ENCODE results near the gene ZNF773.
"Not testable (repeated sequence)": the region's sequence is repeated elsewhere in the genome, so short reads cannot be mapped to it uniquely, and the experiment has no call there.

The ZNF773 gene

DNA sequence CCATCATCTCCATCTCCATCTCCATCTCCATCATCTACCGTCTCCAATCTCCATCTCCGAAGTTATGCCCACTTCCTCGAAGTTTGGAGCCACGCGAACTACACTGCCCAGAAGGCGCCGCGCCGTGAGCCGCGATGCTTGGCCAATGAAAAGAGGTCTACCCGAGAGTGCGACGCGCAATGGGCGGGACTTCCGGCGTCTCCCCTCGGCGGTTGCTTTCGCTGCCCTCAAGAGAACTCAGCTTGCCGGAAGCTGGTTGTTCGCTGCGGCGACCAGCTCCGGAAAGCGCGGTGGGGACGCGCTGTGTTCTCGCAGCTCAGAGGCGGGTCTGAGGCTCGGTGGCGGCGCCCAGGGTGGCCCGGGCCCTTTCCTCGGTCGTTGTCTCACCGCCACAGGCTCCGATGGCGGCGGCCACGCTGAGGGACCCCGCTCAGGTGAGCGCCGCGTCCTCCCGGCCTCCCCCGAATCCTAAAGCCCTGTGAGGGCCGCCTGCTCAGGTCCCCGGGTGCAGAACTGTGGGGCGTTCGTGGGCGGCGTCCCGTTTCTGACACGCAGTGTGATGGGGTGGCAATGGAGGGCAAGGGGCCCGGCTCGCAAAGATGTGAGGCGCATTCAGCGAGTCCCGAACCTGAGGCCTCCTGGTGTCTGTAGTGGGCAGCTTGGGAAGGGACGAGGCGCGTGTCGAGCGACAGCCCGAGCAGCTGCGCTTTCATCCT lies at the start of gene ZNF773:
Gene ZNF773, plus strand, starts transcription at position 259 of the 716 bp plus-strand sequence. Its CDS starts 143 bp downstream, at position 402.
- peak; percentile 86 to 88 for DNase-seq (ENCODE audit: low read depth in 2 of 2)

DNA sequence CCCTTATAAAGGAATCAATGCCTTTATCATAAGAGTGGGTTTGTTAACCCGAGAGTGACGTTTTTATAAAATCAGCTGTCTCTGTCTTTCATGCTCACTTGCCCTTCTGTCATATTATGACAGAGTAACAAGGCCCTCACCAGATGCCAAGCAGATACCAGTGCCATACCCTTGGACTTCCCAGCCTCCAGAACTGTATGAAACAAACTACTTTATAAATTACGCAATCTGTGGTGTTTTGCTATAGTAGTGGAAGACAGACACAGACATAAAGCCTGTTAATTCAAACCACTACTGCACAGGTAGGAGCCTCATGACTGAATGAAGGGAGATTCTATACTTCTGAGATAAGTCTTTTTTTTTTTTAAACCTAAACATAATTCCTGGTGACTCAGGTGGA lies 47.4 kb upstream of the ZNF773 start:
- DNase-seq (ENCODE audit: low read depth in 2 of 2) = no peak

DNA sequence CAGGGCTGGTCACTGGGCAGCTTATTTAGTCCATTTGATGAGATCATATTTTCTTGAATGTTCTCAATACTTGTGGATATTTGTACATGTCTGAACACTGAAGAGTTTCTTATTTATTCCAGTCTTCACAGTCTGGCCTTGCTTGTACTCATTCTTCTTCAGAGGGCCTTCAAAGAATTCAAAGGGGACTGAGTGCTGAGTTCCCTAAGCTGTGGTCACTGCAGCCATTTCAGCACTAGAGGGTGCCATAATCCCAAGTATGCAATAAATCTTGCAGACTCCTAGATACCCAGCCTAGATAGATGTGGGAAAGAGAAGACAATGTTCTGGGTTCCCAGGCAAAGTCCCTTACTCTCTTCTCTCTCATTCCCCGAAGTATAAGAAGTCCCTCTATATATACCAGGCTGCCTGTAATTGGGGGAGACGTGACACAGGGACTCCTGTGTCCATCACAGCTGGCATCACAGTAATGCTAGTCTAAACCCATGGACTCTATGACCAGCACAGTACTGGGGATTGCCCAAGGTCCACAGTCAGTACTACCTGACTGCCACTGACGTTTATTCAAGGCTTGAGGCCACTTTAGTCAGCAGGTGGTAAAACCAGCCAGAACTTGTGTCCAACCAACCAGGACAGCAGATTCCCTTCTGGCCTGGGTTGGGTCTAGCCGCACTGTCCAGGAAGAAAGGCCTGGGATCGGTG lies 33.9 kb upstream of the ZNF773 start:
- DNase-seq (ENCODE audit: low read depth in 2 of 2) = no peak

DNA sequence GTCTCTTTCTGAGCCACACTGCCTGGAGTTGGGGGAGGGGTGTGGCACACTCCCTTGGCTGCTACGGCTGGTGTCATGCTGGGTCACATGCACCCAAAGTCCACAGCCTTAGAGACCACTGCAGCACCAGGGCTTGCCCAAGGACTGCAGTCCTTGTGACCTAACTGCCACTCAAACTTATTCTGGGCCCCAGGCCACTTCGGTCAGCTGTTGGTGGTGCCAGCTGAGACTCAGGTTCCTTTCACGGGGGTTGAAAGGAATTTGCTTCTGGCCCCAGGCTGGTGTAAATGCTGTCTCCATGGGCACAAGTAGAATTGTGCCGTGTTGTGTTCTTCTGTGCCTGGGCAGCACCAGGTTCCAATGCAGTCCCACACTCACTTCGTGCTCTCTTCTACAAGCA lies 33.2 kb upstream of the ZNF773 start:
- DNase-seq (ENCODE audit: low read depth in 2 of 2) = no peak

DNA sequence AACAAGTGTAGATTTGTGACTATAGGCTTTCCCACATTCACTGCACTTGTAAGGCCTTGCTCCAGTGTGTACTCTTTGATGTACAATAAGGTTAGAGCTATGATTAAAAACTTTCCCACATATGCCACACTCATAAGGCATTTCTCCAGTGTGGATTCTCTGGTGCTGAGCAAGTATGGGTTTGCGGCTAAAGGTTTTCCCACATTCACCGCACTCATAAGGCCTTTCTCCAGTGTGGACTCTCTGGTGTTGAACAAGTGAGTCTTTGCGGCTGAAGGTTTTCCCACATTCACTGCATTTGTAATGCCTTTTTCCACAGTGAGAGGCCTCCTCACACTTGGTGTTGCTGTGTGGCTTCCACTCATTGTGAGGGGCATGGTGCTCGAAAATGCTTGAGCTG lies 26.1 kb upstream of the ZNF773 start:
- no peak for DNase-seq (ENCODE audit: low read depth in 2 of 2)

DNA sequence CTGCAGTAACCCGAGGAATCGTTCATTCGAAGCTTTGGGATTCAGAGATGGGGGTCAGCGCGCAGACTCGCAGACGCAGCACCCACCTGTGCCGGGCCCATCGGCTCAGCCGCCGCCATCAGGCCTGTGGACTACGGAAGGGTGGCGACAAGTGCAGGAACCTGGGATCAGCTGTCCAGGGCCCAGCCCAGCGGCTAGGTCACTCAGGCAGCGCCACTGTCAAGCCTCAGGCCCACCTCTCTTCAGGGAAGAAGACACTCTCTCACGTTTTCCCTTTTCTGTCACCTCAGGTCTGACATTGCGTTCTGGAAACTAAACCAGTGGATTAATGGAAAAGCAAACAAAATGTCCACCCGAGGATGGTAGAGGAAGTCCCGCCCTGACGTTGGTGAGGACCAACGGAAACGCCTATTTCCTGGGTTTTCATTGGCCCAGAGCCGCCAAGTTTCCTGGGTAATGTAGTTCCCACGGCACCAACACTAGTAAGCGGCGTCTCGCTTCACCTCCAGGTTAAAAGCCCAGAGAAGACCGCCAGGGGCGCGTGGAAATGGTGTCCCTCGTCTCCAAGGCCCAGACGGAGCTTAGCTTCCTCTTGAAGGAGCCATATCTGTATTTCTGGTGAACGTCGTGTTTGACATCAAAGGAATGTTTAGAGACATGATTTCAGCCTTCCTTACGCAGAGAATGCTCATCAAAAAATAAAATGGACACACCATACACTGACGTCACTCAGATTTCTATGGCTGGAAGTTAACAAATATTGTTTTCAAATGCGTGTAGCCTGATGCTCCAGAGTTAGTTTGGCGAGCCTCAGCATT lies 22.3 kb upstream of the ZNF773 start, which contains the start of gene ZNF772:
Gene ZNF772, minus strand, starts transcription at position 376 of the 818 bp plus-strand sequence. Its CDS starts 257 bp downstream, at position 119.
- peak; percentile 81 to 82 for DNase-seq (ENCODE audit: low read depth in 2 of 2)

DNA sequence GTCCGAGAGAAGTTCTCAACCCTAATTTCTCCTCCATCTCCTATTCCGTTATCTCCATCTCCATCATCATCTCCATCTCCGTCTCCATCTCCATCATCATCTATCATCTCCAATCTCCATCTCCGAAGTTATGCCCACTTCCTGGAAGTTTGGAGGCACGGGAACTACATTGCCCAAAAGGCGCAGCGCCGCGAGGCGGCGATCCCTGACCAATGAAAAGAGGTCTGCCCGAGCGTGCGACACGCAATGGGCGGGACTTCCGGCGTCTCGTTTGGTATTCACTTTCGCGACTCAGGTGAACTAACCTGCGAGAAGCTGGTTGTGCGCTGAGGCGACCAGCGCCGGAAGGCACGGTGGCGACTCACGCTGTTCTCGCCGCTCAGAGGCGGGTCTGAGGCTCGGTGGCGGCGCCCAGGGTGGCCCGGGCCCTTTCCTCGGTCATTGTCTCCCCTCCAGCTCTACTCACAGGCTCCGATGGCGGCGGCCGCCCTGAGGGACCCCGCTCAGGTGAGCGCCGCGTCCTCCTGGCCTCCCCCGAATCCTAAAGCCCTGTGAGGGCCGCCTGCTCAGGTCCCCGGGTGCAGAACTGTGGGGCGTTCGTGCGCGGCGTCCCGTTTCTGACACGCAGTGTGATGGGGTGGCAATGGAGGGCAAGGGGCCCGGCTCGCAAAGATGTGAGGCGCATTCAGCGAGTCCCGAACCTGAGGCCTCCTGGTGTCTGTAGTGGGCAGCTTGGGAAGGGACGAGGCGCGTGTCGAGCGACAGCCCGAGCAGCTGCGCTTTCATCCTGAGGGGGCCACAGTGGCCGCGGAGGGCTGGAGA lies 12.1 kb upstream of the ZNF773 start, which contains the start of gene ZNF419:
Gene ZNF419, plus strand, starts transcription at position 274 of the 822 bp plus-strand sequence. Its CDS starts 201 bp downstream, at position 475.
- peak; percentile 64 to 65 for DNase-seq (ENCODE audit: low read depth in 2 of 2)

DNA sequence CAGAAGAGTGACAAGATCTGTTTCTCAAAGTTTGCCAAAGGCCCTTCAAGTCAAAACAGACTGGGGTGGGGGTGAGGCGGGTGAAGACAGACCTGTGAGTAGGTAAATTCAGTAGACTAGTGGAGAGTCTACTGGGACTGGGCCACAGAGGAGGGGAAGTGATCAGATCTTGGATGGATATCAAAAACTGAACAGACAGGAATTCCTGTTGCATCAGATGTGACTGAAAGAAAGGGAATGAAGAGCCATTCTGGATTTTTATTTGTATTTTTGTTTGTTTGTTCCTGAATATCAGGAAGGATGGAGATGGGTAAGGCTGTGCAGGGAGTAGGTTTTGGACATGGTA lies 11.5 kb upstream of the ZNF773 start:
- not testable (repeated sequence) for DNase-seq (ENCODE audit: low read depth in 2 of 2)

DNA sequence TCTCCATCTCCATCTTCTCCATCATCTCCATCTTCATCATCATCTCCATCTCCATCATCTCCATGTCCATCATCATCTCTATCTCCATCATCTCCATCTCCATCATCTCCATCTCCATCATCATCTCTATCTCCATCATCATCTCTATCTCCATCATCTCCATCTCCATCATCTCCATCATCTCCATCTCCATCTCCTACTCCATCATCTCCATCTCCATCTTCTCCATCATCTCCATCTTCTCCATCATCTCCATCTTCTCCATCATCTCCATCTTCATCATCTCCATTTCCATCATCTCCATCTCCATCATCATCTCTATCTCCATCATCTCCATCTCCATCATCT lies 432 bp upstream of the ZNF773 start:
- not testable (repeated sequence) for DNase-seq (ENCODE audit: low read depth in 2 of 2)

DNA sequence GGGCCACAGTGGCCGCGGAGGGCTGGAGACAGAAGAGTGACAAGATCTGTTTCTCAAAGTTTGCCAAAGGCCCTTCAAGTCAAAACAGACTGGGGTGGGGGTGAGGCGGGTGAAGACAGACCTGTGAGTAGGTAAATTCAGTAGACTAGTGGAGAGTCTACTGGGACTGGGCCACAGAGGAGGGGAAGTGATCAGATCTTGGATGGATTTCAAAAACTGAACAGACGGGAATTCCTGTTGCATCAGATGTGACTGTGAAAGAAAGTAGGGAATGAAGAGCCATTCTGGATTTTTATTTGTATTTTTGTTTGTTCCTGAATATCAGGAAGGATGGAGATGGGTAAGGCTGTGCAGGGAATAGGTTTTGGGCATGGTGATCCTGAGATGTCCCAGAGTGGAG lies 662 bp downstream of the ZNF773 start:
- peak in 1 of 2 experiments; percentile 16 for DNase-seq (ENCODE audit: low read depth in 2 of 2)

DNA sequence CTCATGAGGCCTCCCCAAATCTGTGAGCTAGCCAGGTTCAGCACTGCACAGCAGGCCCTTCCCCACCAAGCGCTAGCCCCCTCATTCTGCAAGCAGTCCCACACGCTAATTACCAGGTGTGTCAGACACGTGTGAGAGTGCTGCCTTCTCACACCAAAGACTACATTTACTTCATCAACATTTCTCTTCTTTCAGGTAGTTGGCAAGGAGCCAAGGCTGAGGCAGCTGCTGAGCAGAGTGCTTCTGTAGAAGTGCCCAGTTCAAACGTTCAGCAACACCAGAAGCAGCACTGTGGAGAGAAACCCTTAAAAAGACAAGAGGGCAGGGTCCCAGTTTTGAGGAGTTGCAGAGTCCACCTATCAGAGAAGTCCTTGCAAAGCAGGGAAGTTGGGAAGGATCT lies 6.4 kb downstream of the ZNF773 start:
- no peak for DNase-seq (ENCODE audit: low read depth in 2 of 2)

DNA sequence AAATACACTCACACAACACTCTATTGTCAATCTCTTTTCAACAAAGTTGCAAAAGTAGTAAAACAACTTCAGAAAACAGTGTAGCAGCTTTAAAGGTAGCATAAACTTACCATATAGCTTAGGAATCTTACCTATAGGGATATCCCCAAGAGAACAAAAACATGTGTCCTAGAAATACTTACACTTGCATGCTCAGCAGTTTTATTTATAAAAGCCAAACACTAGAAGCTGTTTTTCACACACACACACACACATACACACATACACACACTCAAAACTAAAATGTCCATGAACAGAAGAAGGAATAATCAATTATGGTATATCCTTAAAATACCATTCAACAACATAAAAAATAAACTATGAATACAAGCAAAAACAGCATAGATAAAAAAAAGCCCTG lies 11.7 kb downstream of the ZNF773 start:
- DNase-seq (ENCODE audit: low read depth in 2 of 2) = no peak

DNA sequence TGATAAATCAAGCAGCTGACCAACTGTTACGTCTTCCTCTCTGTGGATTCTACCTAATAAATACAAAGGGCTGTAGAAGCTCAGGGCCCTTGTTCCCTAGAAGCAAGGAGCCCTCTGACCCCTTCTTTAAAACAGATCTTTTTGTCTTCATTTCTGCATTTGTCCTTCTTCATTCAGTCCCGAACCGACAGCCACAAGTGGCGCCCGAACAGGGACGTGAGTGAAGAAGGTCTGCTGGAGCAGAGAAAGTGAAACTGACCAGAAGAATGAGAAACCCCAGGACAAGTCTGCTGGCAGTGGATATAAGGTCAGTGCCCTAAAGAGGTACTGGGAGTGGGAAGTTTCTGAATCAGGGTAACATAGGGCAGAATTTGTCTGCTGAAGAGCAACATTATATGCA lies 13.1 kb downstream of the ZNF773 start:
- DNase-seq (ENCODE audit: low read depth in 2 of 2) = no peak

DNA sequence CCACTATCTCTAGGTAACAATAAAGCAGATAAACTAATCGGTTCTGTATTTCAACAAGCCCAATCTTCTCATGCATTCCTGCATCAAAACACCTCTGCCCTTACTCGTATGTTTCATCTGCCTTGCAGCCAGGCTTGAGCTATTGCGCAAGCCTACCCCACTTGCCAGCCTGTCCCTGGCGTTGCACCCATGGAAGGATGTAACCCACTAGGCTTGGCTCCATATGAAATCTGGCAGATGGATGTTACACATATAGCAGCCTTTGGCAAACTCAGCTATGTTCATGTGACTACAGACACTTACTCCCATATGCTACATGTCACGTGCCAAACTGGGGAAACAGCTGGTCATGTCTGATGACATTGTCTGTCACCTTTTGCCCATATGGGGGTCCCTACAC lies 15.5 kb downstream of the ZNF773 start:
- DNase-seq (ENCODE audit: low read depth in 2 of 2) = no peak

DNA sequence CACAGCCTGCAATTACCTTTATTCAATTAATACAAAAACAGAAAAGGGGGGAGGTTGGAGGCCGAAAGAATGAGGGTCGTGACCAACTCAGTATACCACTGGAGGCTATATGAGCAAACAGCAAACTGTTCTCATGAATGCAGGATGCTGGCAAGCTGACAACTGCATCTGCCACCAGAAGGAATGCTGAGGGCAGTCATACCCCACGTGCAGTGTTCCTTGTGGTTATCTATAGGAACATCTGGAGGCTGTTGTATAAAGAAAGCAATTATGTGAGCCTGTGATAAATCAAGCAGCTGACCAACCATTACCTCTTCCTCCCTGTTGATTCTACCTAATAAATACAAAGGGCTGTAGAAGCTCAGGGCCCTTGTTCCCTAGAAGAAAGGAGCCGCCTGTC lies 18.3 kb downstream of the ZNF773 start:
- DNase-seq (ENCODE audit: low read depth in 2 of 2) = not testable (repeated sequence)

DNA sequence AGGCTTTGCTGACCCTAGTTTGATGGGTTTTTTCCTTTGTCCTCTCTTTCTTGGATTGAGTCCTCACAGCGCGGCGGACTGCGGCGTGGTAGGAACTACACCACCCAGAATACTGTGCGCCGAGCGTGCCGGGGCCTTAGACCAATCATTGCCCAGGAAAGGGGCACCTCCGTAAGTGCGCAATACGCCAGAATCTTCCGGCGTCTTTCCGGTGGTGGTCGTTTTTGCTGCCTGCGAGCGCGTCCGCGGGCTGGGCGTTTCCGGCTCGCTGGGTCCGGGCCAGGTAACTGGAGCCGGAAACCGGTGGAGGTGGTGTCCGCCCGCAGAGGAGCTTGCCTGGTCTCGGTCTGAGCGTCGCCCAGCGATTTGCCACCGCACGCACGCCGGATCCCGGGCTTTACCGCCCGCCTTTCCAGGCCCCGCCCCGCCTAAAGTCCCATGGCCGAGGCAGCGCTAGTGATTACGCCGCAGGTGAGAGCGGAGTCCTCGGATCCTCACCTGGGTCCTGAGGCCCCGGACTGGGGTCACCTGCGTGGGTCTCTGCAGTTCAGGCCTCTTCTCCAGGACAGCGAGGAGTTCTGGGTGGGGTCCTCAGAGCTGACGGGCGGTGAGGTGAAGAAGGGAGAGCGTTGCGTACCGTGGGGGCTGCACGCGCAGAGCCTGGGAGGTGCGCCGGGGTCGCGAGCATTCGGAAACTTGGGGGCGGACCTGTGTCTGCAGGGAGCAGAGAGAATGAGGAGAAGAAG lies 27.6 kb downstream of the ZNF773 start, which contains the start of gene ZNF549:
Gene ZNF549, plus strand, starts transcription at position 221 of the 746 bp plus-strand sequence. Its CDS starts 218 bp downstream, at position 439.
- peak; percentile 77 to 78 for DNase-seq (ENCODE audit: low read depth in 2 of 2)

DNA sequence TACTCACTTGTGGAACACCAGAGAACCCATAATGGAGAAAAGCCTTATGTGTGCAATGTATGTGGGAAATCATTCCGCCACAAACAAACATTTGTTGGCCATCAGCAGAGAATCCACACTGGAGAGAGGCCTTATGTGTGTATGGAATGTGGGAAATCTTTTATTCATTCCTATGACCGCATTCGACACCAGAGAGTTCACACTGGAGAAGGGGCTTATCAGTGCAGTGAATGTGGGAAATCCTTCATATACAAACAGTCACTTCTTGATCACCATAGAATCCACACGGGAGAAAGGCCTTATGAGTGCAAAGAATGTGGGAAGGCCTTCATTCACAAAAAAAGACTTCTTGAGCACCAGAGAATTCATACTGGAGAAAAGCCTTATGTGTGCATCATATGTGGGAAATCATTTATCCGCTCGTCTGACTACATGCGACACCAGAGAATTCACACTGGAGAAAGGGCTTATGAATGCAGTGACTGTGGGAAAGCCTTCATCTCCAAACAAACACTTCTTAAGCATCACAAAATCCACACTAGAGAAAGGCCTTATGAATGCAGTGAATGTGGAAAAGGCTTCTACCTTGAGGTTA lies 38.3 kb downstream of the ZNF773 start:
- no peak for DNase-seq (ENCODE audit: low read depth in 2 of 2)

DNA sequence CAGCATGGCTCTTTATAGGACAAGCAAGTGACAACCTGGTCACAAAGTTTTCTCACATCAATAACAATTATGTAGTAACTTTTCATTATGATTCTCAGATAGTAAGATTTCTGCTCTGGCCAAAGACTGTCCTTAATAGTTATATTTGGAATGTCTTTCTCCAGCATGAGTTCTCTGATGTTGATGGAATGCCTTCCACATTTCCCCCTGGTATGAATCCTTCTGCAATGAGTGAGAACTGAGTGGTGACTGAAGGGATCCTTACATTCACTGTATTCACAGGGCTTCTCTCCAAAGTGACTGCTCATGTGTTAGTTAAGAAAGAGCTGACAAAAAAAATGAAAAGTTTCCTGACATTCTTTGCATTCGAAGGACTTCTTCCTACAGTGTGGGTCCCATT lies 46.8 kb downstream of the ZNF773 start:
- DNase-seq (ENCODE audit: low read depth in 2 of 2) = no peak

DNA sequence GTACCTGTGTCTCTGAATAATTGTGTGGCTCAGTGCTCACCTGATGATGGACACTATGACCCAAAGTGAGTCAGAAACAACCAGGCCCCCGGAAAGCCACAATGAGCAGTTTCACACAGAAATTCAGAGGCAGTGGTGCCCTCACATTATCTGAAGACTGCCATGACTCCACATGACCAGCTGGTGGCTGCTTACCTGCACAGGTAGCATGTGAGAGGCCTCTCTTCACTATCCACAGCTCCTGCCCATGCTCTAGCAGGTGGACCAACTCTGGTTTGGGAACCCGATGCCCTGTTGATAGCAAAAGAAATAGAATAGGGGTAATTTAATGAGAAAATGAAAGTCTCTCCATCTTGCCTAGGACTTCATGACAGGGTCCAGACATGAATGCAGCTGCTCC lies 52.7 kb downstream of the ZNF773 start:
- no peak for DNase-seq (ENCODE audit: low read depth in 2 of 2)

DNA sequence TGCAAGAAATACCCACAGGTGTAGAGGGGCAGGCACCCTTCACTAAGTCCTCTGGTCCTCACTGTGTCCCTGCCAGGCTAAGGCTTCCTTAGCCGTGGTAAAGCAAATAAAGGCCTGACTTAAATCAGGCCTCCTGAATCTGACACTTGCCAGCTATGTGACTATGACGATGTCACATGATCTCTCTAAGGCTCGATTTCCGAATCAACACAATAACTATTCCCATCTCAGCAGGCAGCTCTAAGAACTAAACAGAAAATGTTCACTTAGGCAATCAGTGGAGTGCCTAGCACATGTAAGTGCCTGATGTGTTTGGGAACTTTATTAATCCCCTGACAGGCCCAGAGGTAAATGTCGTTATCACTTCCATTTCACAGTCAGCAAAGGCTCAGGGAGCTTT lies 57.9 kb downstream of the ZNF773 start:
- no peak for DNase-seq (ENCODE audit: low read depth in 2 of 2)

All from fibroblast of skin of left quadriceps (primary cell).